IMR-90 (cell line): Measurements from ENCODE around the gene WDFY2. TPM values are rescaled to one million over a fixed set of nuclear protein-coding genes. Genes with fewer than 3 reads are reported as not detected.

ENCODE experiments used
- ATAC-seq: fragments of 200-7000 bp; cut with Tn5 transposase; 2 replicates; pipeline ENCODE4 v1.9.1; 2020; ENCODE audit warnings: low read depth, mild to moderate bottlenecking, moderate library complexity
- BruUV-seq: library from RNA; stranded (reverse); fragments of 400-500 nt; replicated peaks from 2 replicates; lab custom pipeline; 2021; lab: Mats Ljungman, UMichigan
- CTCF ChIA-PET: fragments of 300-600 bp; formaldehyde crosslinking; extraction: SDS; loops from one replicate; lab custom pipeline; 2021; ENCODE audit warnings: antibody characterized with exemption; lab: Yijun Ruan, JAX
- POLR2A ChIA-PET: fragments of 300-600 bp; sonication (Branson Sonifier 250); formaldehyde crosslinking; loops from one replicate; lab custom pipeline; 2022; ENCODE audit warnings: antibody characterized with exemption; ENCODE audit not compliant: unreplicated experiment; lab: Charles Lee
- DNase-seq: peaks from one replicate; pipeline ENCODE4 v3.0.0; 2013
- H2AFZ ChIP-seq: replicated peaks from 2 replicates; pipeline ENCODE3; 2013; ENCODE audit warnings: low read length, mild to moderate bottlenecking; ENCODE audit not compliant: poor library complexity
- H2AK5ac ChIP-seq: 2 replicates; pipeline ENCODE4 v1.6.1; 2013; ENCODE audit warnings: low read depth, low read length, inconsistent platforms
- H2AK9ac ChIP-seq: replicated peaks from 2 replicates; pipeline ENCODE3; 2013; ENCODE audit warnings: mild to moderate bottlenecking, low read depth, low read length, moderate library complexity; ENCODE audit not compliant: poor library complexity
- H2BK120ac ChIP-seq: 2 replicates; pipeline ENCODE4 v1.6.1; 2013; ENCODE audit warnings: low read depth, low read length, inconsistent platforms
- H2BK15ac ChIP-seq: 3 replicates; pipeline ENCODE4 v1.6.1; 2013; ENCODE audit warnings: low read depth, low read length, inconsistent platforms
- H2BK20ac ChIP-seq: 2 replicates; pipeline ENCODE4 v1.6.1; 2013; ENCODE audit warnings: low read depth, mild to moderate bottlenecking, inconsistent platforms, low read length, moderate library complexity
- H2BK5ac ChIP-seq: 2 replicates; pipeline ENCODE4 v1.6.1; 2013; ENCODE audit warnings: mild to moderate bottlenecking, low read depth, low read length, inconsistent platforms; ENCODE audit not compliant: poor library complexity, severe bottlenecking
- H3K14ac ChIP-seq: replicated peaks from 2 replicates; pipeline ENCODE4 v1.6.1; 2013; ENCODE audit warnings: low read depth, low read length, inconsistent platforms
- H3K18ac ChIP-seq: 2 replicates; pipeline ENCODE4 v1.6.1; 2013; ENCODE audit warnings: low read depth, low read length, control low read depth
- H3K23ac ChIP-seq: 2 replicates; pipeline ENCODE4 v1.6.1; 2013; ENCODE audit warnings: low read depth, low read length, inconsistent platforms
- H3K27ac ChIP-seq: 2 replicates; pipeline ENCODE4 v1.5.1; 2013; ENCODE audit warnings: mild to moderate bottlenecking, control low read depth, low read length; ENCODE audit not compliant: insufficient read depth
- H3K27me3 ChIP-seq: 2 replicates; pipeline ENCODE4 v1.6.1; 2013; ENCODE audit warnings: low read length; ENCODE audit not compliant: control insufficient read depth, insufficient read depth
- H3K36me3 ChIP-seq: 2 replicates; pipeline ENCODE4 v1.6.1; 2013; ENCODE audit warnings: low read length, mixed read lengths; ENCODE audit not compliant: control insufficient read depth, insufficient read depth
- H3K4ac ChIP-seq: 2 replicates; pipeline ENCODE4 v1.6.1; 2013; ENCODE audit warnings: low read depth, low read length, inconsistent platforms
- H3K4me1 ChIP-seq: 2 replicates; pipeline ENCODE4 v1.6.1; 2013; ENCODE audit warnings: low read length, mixed read lengths; ENCODE audit not compliant: control insufficient read depth, insufficient read depth
- H3K4me2 ChIP-seq: 2 replicates; pipeline ENCODE4 v1.6.1; 2013; ENCODE audit warnings: low read depth, mild to moderate bottlenecking, control low read depth, low read length, moderate library complexity
- H3K4me3 ChIP-seq: 2 replicates; pipeline ENCODE4 v1.5.1; 2013; ENCODE audit warnings: low read depth, mild to moderate bottlenecking, control low read depth, low read length, moderate library complexity; ENCODE audit not compliant: insufficient read depth
- H3K56ac ChIP-seq: 2 replicates; pipeline ENCODE4 v1.6.1; 2013; ENCODE audit warnings: low read length, inconsistent platforms; ENCODE audit not compliant: insufficient read depth; ENCODE audit errors: extremely low read depth
- H3K79me1 ChIP-seq, 2 experiments: 2 replicates each; pipeline ENCODE4 v1.6.1; 2013; ENCODE audit warnings: low read length in 2 of 2, inconsistent platforms in 1 of 2, low read depth in 1 of 2
- H3K9ac ChIP-seq: 2 replicates; pipeline ENCODE4 v1.6.1; 2013; ENCODE audit warnings: low read depth, low read length, control low read depth
- H3K9me1 ChIP-seq: 2 replicates; pipeline ENCODE4 v1.6.1; 2013; ENCODE audit warnings: low read length, inconsistent platforms; ENCODE audit not compliant: insufficient read depth
- H3K9me3 ChIP-seq: 2 replicates; pipeline ENCODE4 v1.6.1; 2013; ENCODE audit warnings: low read length; ENCODE audit not compliant: control insufficient read depth, insufficient read depth
- H4K20me1 ChIP-seq: 2 replicates; pipeline ENCODE4 v1.6.1; 2013; ENCODE audit warnings: low read length, inconsistent platforms; ENCODE audit not compliant: insufficient read depth
- H4K5ac ChIP-seq: 2 replicates; pipeline ENCODE4 v1.6.1; 2013; ENCODE audit warnings: mild to moderate bottlenecking, low read depth, low read length, control low read depth
- H4K8ac ChIP-seq, 2 experiments: 2 replicates each; pipeline ENCODE4 v1.6.1; 2013; ENCODE audit warnings: low read depth in 2 of 2, low read length in 2 of 2, control low read depth in 1 of 2, inconsistent platforms in 1 of 2
- H4K91ac ChIP-seq: 2 replicates; pipeline ENCODE4 v1.6.1; 2013; ENCODE audit warnings: low read depth, low read length, inconsistent platforms; ENCODE audit not compliant: insufficient read depth
- CEBPB ChIP-seq: IDR thresholded peaks from 2 replicates; pipeline ENCODE4 v1.6.1; 2012; ENCODE audit warnings: low read depth, low read length, improper control_type of control experiment
- CHD1 ChIP-seq: IDR thresholded peaks from 2 replicates; pipeline ENCODE4 v1.6.1; 2012; ENCODE audit warnings: low read depth, low read length, improper control_type of control experiment
- CTCF ChIP-seq: conservative IDR thresholded peaks from 2 replicates; pipeline ENCODE4 v1.5.1; 2012; ENCODE audit warnings: mild to moderate bottlenecking, low read depth, low read length, improper control_type of control experiment
- ELK1 ChIP-seq: fragments of 150-350 bp; IDR thresholded peaks from 2 replicates; pipeline ENCODE4 v1.6.1; 2016; ENCODE audit warnings: low read depth, mild to moderate bottlenecking, low read length, moderate library complexity, borderline replicate concordance
- FOS ChIP-seq: fragments of 150-350 bp; IDR thresholded peaks from 2 replicates; pipeline ENCODE4 v1.6.1; 2016; ENCODE audit warnings: low read depth, low read length
- MAZ ChIP-seq: IDR thresholded peaks from 2 replicates; pipeline ENCODE4 v1.6.1; 2012; ENCODE audit warnings: low read depth, mild to moderate bottlenecking, low read length, improper control_type of control experiment, moderate library complexity, borderline replicate concordance
- POLR2A ChIP-seq: IDR thresholded peaks from 2 replicates; pipeline ENCODE4 v1.6.1; 2012; ENCODE audit warnings: mild to moderate bottlenecking, low read depth, low read length
- RCOR1 ChIP-seq: IDR thresholded peaks from 2 replicates; pipeline ENCODE4 v1.6.1; 2012; ENCODE audit warnings: mild to moderate bottlenecking, low read length, improper control_type of control experiment; ENCODE audit not compliant: insufficient replicate concordance
- RFX5 ChIP-seq: IDR thresholded peaks from 2 replicates; pipeline ENCODE4 v1.8.0; 2012; ENCODE audit warnings: low read depth, mild to moderate bottlenecking, low read length, moderate library complexity
- WGBS, 2 experiments: methylation state at CpG; one replicate each; pipeline versions ENCODE4 v1.1.5 to v1.1.7; 2013; ENCODE audit warnings: missing lambda C conversion rate in 2 of 2; ENCODE audit not compliant: insufficient read length in 1 of 2; ENCODE audit errors: extremely low coverage in 2 of 2; 5-methylcytosine and 5-hydroxymethylcytosine counted together
- dilution Hi-C: fragments of 300-500 bp; cut with HindIII; formaldehyde crosslinking; loops from one replicate; pipeline ENCODE4 v1.14.3; 2018; ENCODE audit warnings: low sequenced_read_pairs; ENCODE audit not compliant: unreplicated experiment
- in situ Hi-C: fragments of 300-500 bp; cut with MboI; formaldehyde crosslinking; loops from 3 replicates; pipeline ENCODE4 v1.14.3; 2019; ENCODE audit warnings: low sequenced_read_pairs, inconsistent platforms, mixed read lengths
- intact Hi-C: fragments of 100-400 bp; cut with micrococcal nuclease; formaldehyde crosslinking; loops from 2 replicates; pipeline ENCODE4 v1.10.0; 2022
- polyA plus RNA-seq, 3 experiments: library from polyadenylated mRNA; depleted of rRNA; stranded (reverse); fragments of >200 nt; gene quantifications; 2 replicates each; pipeline ENCODE4 v1.2.3, GENCODE V29; 2012; ENCODE audit warnings: low replicate concordance in 1 of 3
- total RNA-seq: library from RNA; depleted of rRNA; stranded (reverse); fragments of >200 nt; gene quantifications from 2 replicates; pipeline ENCODE4 v1.2.3, GENCODE V29; 2012

Gene WDFY2
- total and polyA plus RNA-seq, 2 of the 4 experiments (the other 2 are of a cell fraction) = 4.3 to 5.4 TPM

DNA sequence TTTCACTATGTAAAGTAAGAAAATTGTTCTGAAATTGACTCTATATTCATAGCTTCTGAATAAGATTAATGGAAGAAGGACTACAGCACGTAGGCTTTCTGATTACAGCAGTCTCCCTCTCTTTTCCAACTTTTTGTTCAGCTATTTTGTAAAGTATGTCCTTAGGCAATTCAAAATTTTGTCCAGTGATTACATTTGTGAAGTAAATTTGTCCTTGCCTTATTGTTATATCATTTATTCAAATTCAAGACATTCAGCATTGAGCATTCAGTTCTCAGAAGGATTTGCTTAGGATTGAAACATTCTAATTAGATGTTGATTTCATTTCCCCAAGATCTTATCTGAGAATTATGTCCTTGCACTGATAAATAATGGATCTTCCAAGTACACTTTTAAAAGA is 76.6 kb downstream of the WDFY2 start:
- H2BK120ac ChIP-seq = no peak overlapping the region
- peaks cover 11% of the 10 kb centered on the region for H3K4me1 ChIP-seq
- no peaks in the 10 kb centered on the region for H3K9me3 ChIP-seq
- BruUV-seq = no TSS peak
- DNase-seq (no peak), ATAC-seq (no peak)
- intact Hi-C loops = no loop called here
- no peak overlapping the region for H2BK20ac ChIP-seq
- H3K79me1 ChIP-seq = peaks cover 28 to 44% of the 10 kb centered on the region in 2 experiments
- H2AK5ac ChIP-seq = no peak overlapping the region
- H3K27me3 ChIP-seq = no peaks in the 10 kb centered on the region
- H2BK5ac ChIP-seq = no peak overlapping the region
- no peak overlapping the region for H3K23ac ChIP-seq
- peaks cover 8% of the 10 kb centered on the region; the same call in 1 of the 2 replicates for H3K9me1 ChIP-seq
- no peak overlapping the region for H3K4me3 ChIP-seq
- ChIA-PET POLR2A (no interaction called here), CTCF (no interaction called here)
- no peak overlapping the region for H2BK15ac ChIP-seq
- dilution Hi-C loops = no loop called here
- H3K9ac ChIP-seq = no peak overlapping the region
- TF ChIP-seq MAZ (no peak), CEBPB (no peak), CHD1 (no peak), CTCF (no peak), ELK1 (no peak), RFX5 (no peak), FOS (no peak), POLR2A (no peak), RCOR1 (no peak)
- H2AFZ ChIP-seq = no peak overlapping the region
- no peak overlapping the region for H3K56ac ChIP-seq
- H3K27ac ChIP-seq = no peak overlapping the region
- no peak overlapping the region for H3K14ac ChIP-seq
- H3K4me2 ChIP-seq = no peak overlapping the region
- in situ Hi-C loops = no loop called here
- H4K8ac ChIP-seq = no peak overlapping the region
- H3K18ac ChIP-seq = no peak overlapping the region
- no peak overlapping the region for H2AK9ac ChIP-seq
- no peak overlapping the region for H4K91ac ChIP-seq
- no peaks in the 10 kb centered on the region; the same call in 1 of the 2 replicates for H4K20me1 ChIP-seq
- H3K4ac ChIP-seq = no peak overlapping the region
- no CpG with 5 or more reads among the region's 1 CpG for WGBS, 2 experiments
- no peaks in the 10 kb centered on the region for H3K36me3 ChIP-seq
- no peak overlapping the region for H4K5ac ChIP-seq
